Trophoblast cell (in vitro differentiated cells and primary cell): ENCODE results near the gene SRF. TPM values are rescaled to one million over a fixed set of nuclear protein-coding genes. Genes with fewer than 3 reads are reported as not detected.

Experiments
- DNase-seq, 2 donors: peaks; one replicate each; pipeline ENCODE4 v3.0.0-alpha.2; 2016
- H2AFZ ChIP-seq: 2 replicates; pipeline ENCODE4 v1.6.1; 2013; ENCODE audit warnings: low read length, moderate library complexity, mild to moderate bottlenecking; ENCODE audit not compliant: insufficient read depth, poor library complexity
- H2AK5ac ChIP-seq: 2 replicates; pipeline ENCODE4 v1.6.1; 2013; ENCODE audit warnings: mild to moderate bottlenecking, low read length
- H2BK120ac ChIP-seq: 2 replicates; pipeline ENCODE4 v1.6.1; 2013; ENCODE audit warnings: low read length, mild to moderate bottlenecking, moderate library complexity; ENCODE audit not compliant: insufficient read depth, poor library complexity
- H2BK12ac ChIP-seq: 2 replicates; pipeline ENCODE4 v1.6.1; 2013; ENCODE audit warnings: mild to moderate bottlenecking, low read length, moderate library complexity
- H2BK5ac ChIP-seq: 2 replicates; pipeline ENCODE4 v1.6.1; 2013; ENCODE audit warnings: low read length, low read depth, moderate library complexity, mild to moderate bottlenecking; ENCODE audit not compliant: poor library complexity
- H3K14ac ChIP-seq: 2 replicates; pipeline ENCODE4 v1.6.1; 2013; ENCODE audit warnings: mild to moderate bottlenecking, low read length
- H3K18ac ChIP-seq: 2 replicates; pipeline ENCODE4 v1.6.1; 2013; ENCODE audit warnings: mild to moderate bottlenecking, low read length
- H3K23ac ChIP-seq: 2 replicates; pipeline ENCODE4 v1.6.1; 2013; ENCODE audit warnings: low read length
- H3K27ac ChIP-seq: 2 replicates; pipeline ENCODE4 v1.5.1; 2013; ENCODE audit warnings: low read depth, mild to moderate bottlenecking, inconsistent platforms, low read length, moderate library complexity
- H3K27me3 ChIP-seq: 2 replicates; pipeline ENCODE4 v1.6.1; 2013; ENCODE audit warnings: inconsistent platforms, mild to moderate bottlenecking, low read length, moderate library complexity; ENCODE audit not compliant: insufficient read depth
- H3K36me3 ChIP-seq, 2 experiments: 1 replicate in 1 of 2; 2 replicates in 1 of 2; pipeline ENCODE4 v1.6.1; 2013; ENCODE audit warnings: low read length in 2 of 2, mild to moderate bottlenecking in 2 of 2, moderate library complexity in 1 of 2; ENCODE audit not compliant: insufficient read depth in 2 of 2, control insufficient read depth in 1 of 2
- H3K4ac ChIP-seq: 2 replicates; pipeline ENCODE4 v1.6.1; 2013; ENCODE audit warnings: low read depth, mild to moderate bottlenecking, low read length, moderate library complexity
- H3K4me1 ChIP-seq, 2 experiments: 1 replicate in 1 of 2; 2 replicates in 1 of 2; pipeline ENCODE4 v1.6.1; 2013; ENCODE audit warnings: low read length in 2 of 2, mild to moderate bottlenecking in 2 of 2, moderate library complexity in 1 of 2; ENCODE audit not compliant: insufficient read depth in 2 of 2, control insufficient read depth in 1 of 2
- H3K4me2 ChIP-seq: 2 replicates; pipeline ENCODE4 v1.6.1; 2013; ENCODE audit warnings: inconsistent platforms, mild to moderate bottlenecking, low read length, moderate library complexity
- H3K4me3 ChIP-seq: 2 replicates; pipeline ENCODE4 v1.5.1; 2013; ENCODE audit warnings: mild to moderate bottlenecking, low read depth, low read length, inconsistent platforms
- H3K79me1 ChIP-seq: one replicate; pipeline ENCODE4 v1.6.1; 2013; ENCODE audit warnings: low read length
- H3K79me2 ChIP-seq: 2 replicates; pipeline ENCODE4 v1.6.1; 2013; ENCODE audit warnings: low read length, mild to moderate bottlenecking; ENCODE audit not compliant: control insufficient read depth, insufficient read depth, poor library complexity
- H3K9ac ChIP-seq: 2 replicates; pipeline ENCODE4 v1.6.1; 2013; ENCODE audit warnings: mild to moderate bottlenecking, low read length
- H3K9me3 ChIP-seq: 2 replicates; pipeline ENCODE4 v1.6.1; 2013; ENCODE audit warnings: low read depth, mild to moderate bottlenecking, control low read depth, inconsistent platforms, low read length; ENCODE audit not compliant: insufficient read depth
- H4K12ac ChIP-seq: 2 replicates; pipeline ENCODE4 v1.6.1; 2013; ENCODE audit warnings: low read depth, mild to moderate bottlenecking, low read length, moderate library complexity
- H4K8ac ChIP-seq: 2 replicates; pipeline ENCODE4 v1.6.1; 2013; ENCODE audit warnings: low read depth, mild to moderate bottlenecking, low read length, moderate library complexity
- H4K91ac ChIP-seq: one replicate; pipeline ENCODE4 v1.6.1; 2013; ENCODE audit warnings: low read depth, mild to moderate bottlenecking, low read length, moderate library complexity
- WGBS: extraction: QIAGEN DNeasy Blood & Tissue Kit; methylation state at CpG from one replicate; pipeline ENCODE4 v1.1.7; 2013; ENCODE audit warnings: missing lambda C conversion rate; ENCODE audit not compliant: insufficient read length, insufficient coverage; ENCODE audit errors: extremely low coverage; 5-methylcytosine and 5-hydroxymethylcytosine counted together
- polyA plus RNA-seq: library from polyadenylated mRNA; stranded (reverse); fragments of 200-250 nt; gene quantifications from 2 replicates; pipeline ENCODE4 v1.2.3, GENCODE V29; 2013

Gene SRF
- 34.6 and 36.3 TPM in 2 replicates for polyA plus RNA-seq

GRCh38 chr6:43170931-43171706, at the start of gene SRF:
Gene SRF, plus strand, starts transcription at chr6:43171269. Its CDS starts 388 bp downstream, at chr6:43171657.
- peak within 1 kb of the TSS; percentile 85 for H2AFZ ChIP-seq
- peak within 1 kb of the TSS; percentile 89 for H3K27ac ChIP-seq
- peak within 1 kb of the TSS; percentile 98 for H3K9ac ChIP-seq
- peak within 1 kb of the TSS; percentile 74 for H3K4me2 ChIP-seq
- peaks cover 25% of the 10 kb centered on the region for H3K79me1 ChIP-seq
- no peaks in the 10 kb centered on the region for H3K27me3 ChIP-seq
- peak within 1 kb of the TSS; percentile 97 for H3K18ac ChIP-seq
- H3K14ac ChIP-seq = peak within 1 kb of the TSS; percentile 99
- H3K9me3 ChIP-seq = no peaks in the 10 kb centered on the region
- peaks cover 13% of the 10 kb centered on the region in 2 experiments for H3K36me3 ChIP-seq
- H4K8ac ChIP-seq = peak within 1 kb of the TSS; percentile 93
- peak within 1 kb of the TSS; percentile 99 for H3K4ac ChIP-seq
- H3K23ac ChIP-seq = no peak within 1 kb of the TSS
- peaks cover 13 to 14% of the 10 kb centered on the region in 2 experiments for H3K4me1 ChIP-seq
- peak within 1 kb of the TSS; percentile 90 for H2AK5ac ChIP-seq
- peak within 1 kb of the TSS; percentile 88 for H4K12ac ChIP-seq
- WGBS = no CpG with 5 or more reads among the region's 83 CpGs
- H3K79me2 ChIP-seq = peaks cover 23% of the 10 kb centered on the region
- H2BK12ac ChIP-seq = peak within 1 kb of the TSS; percentile 53
- peak within 1 kb of the TSS; percentile 99 for H3K4me3 ChIP-seq
- peak; percentile 99 to 100 for DNase-seq
- peak within 1 kb of the TSS; percentile 96 for H4K91ac ChIP-seq
- peak within 1 kb of the TSS; percentile 95 for H2BK5ac ChIP-seq
- peak within 1 kb of the TSS; percentile 96 for H2BK120ac ChIP-seq

GRCh38 chr6:43122146-43122545, 48.9 kb upstream of the SRF start:
- H3K9ac ChIP-seq = peak overlapping the region; percentile 24
- peak overlapping the region; percentile 35 for H3K18ac ChIP-seq
- no peak overlapping the region for H3K4me3 ChIP-seq
- no peaks in the 10 kb centered on the region for H3K27me3 ChIP-seq
- H3K36me3 ChIP-seq = peaks cover 0 to 3% of the 10 kb centered on the region in 2 experiments
- WGBS = no CpG with 5 or more reads among the region's 2 CpGs
- H4K8ac ChIP-seq = peak overlapping the region; percentile 72
- no peak for DNase-seq
- H3K9me3 ChIP-seq = no peaks in the 10 kb centered on the region
- peaks cover 50% of the 10 kb centered on the region for H3K79me2 ChIP-seq
- H2BK120ac ChIP-seq = peak overlapping the region; percentile 96
- H2AK5ac ChIP-seq = peak overlapping the region; percentile 31
- H3K79me1 ChIP-seq = peaks cover 71% of the 10 kb centered on the region
- H3K27ac ChIP-seq = peak overlapping the region; percentile 99
- H3K23ac ChIP-seq = no peak overlapping the region
- peak overlapping the region; percentile 35 for H2AFZ ChIP-seq
- H3K14ac ChIP-seq = peak overlapping the region; percentile 43
- H3K4ac ChIP-seq = peak overlapping the region; percentile 94
- peak overlapping the region; percentile 0 for H4K12ac ChIP-seq
- peaks cover 68 to 75% of the 10 kb centered on the region in 2 experiments for H3K4me1 ChIP-seq
- peak overlapping the region; percentile 93 for H2BK5ac ChIP-seq
- H2BK12ac ChIP-seq = peak overlapping the region; percentile 91
- H4K91ac ChIP-seq = peak overlapping the region; percentile 94
- no peak overlapping the region for H3K4me2 ChIP-seq

- Histone ChIP-seq H2AK5ac (peak overlapping the region; percentile 81), H3K18ac (peak overlapping the region; percentile 99), H2BK120ac (peak overlapping the region; percentile 98), H4K91ac (peak overlapping the region; percentile 100), H3K9ac (peak overlapping the region; percentile 24), H3K14ac (peak overlapping the region; percentile 100), H3K79me1 (peaks cover 75% of the 10 kb centered on the region), H3K4me2 (peak overlapping the region; percentile 4), H2BK12ac (peak overlapping the region; percentile 98), H3K4ac (peak overlapping the region; percentile 98), H3K23ac (no peak overlapping the region), H3K36me3 (peaks cover under 1% of the 10 kb centered on the region in 2 experiments), H2BK5ac (peak overlapping the region; percentile 99), H2AFZ (peak overlapping the region; percentile 61), H3K79me2 (peaks cover 52% of the 10 kb centered on the region), H4K12ac (peak overlapping the region; percentile 73), H3K27ac (peak overlapping the region; percentile 99), H3K4me3 (no peak overlapping the region), H3K27me3 (no peaks in the 10 kb centered on the region), H3K4me1 (peaks cover 70 to 80% of the 10 kb centered on the region in 2 experiments), H3K9me3 (no peaks in the 10 kb centered on the region), H4K8ac (peak overlapping the region; percentile 91)
- no CpG with 5 or more reads among the region's 25 CpGs for WGBS
- no peak for DNase-seq
Observed at GRCh38 chr6:43123461-43124314, 47.4 kb upstream of the SRF start.

GRCh38 chr6:43124481-43124880, 46.6 kb upstream of the SRF start:
- Histone ChIP-seq H3K4me3 (no peak overlapping the region), H3K9ac (no peak overlapping the region), H2BK12ac (peak overlapping the region; percentile 98), H3K14ac (peak overlapping the region; percentile 100), H2AK5ac (peak overlapping the region; percentile 81), H4K8ac (peak overlapping the region; percentile 91), H3K79me1 (peaks cover 72% of the 10 kb centered on the region), H3K79me2 (peaks cover 53% of the 10 kb centered on the region), H3K4ac (peak overlapping the region; percentile 98), H3K23ac (no peak overlapping the region), H3K4me2 (peak overlapping the region; percentile 4), H3K9me3 (no peaks in the 10 kb centered on the region), H2BK5ac (peak overlapping the region; percentile 99), H2AFZ (peak overlapping the region; percentile 38), H3K27me3 (no peaks in the 10 kb centered on the region), H3K27ac (peak overlapping the region; percentile 99), H2BK120ac (peak overlapping the region; percentile 98), H3K36me3 (peaks cover 7% of the 10 kb centered on the region in 2 experiments), H4K12ac (peak overlapping the region; percentile 95), H3K4me1 (peaks cover 67 to 79% of the 10 kb centered on the region in 2 experiments), H4K91ac (peak overlapping the region; percentile 100), H3K18ac (peak overlapping the region; percentile 99)
- no CpG with 5 or more reads among the region's 6 CpGs for WGBS
- DNase-seq = no peak
